GM21447 (cell line): ENCODE data around the gene SLC4A1AP.
"Not testable (repeated sequence)": the region's sequence is repeated elsewhere in the genome, so short reads cannot be mapped to it uniquely, and the experiment has no call there.

Experiments
- ATAC-seq: cut with Tn5 transposase; IDR thresholded peaks from one replicate; pipeline ENCODE4 v1.9.1; 2021; ENCODE audit not compliant: unreplicated experiment

SLC4A1AP gene

DNA sequence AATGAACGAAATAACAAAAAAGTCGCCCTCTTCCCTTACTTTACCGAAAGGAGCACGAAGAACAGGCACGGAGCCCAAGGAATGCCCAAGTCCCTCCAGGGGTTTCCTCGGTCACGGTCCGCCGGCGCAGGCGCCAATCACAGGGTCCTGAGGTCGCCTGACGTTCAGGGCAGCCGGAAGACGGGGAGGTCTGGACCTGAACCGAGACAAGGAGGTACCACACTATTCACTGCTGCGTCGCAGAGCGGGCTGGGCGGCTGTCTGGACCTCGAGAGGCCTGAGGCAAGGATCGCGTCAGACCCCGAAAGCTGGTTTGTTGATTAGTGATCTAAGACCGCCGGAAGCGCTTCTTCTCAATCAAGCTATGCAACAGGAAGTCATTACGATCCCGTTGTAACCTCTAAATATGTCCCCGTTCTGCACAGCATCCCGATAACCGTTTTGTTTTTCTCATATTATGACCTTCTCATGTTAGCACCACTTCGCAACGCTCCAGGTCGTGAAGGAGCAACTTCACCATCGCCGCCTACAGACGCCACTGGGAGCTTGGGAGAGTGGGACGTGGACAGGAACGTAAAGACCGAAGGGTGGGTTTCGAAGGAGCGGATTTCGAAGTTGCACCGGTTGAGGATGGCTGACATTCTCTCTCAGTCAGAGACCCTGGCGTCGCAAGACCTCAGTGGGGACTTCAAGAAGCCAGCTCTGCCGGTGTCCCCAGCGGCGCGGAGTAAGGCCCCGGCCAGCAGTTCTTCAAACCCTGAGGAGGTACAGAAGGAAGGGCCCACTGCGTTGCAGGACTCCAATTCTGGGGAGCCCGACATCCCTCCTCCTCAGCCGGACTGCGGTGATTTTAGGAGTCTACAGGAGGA is at the start of gene SLC4A1AP, which contains the start of gene SUPT7L:
TSS of gene SLC4A1AP (plus strand) at position 605 of the 869 bp plus-strand sequence. CDS start at position 631, 26 bp downstream.
TSS of gene SUPT7L (minus strand) at position 330 of the 869 bp plus-strand sequence. CDS start 1,422 bp downstream, outside the sequence.
- peak; percentile 65 for ATAC-seq

DNA sequence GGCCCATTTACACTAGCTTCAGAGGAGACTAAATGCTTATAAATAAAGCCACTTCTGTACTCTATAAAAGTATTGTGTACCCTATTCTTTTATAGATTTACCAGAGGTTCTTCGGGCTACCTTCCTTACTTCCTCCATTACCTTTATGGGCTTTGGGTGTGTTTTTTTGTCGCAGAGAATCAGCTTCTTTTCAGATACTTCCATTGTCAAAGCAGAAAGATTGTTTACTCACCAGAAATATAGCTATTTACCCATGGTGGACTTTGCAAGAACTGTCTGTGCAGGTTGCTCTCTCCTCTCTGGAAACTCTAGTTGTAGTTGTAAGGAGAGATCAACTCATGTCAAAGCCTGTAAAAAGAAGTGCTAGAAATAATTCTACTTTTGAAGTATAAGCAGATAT is 49.7 kb upstream of the SLC4A1AP start:
- no peak for ATAC-seq

DNA sequence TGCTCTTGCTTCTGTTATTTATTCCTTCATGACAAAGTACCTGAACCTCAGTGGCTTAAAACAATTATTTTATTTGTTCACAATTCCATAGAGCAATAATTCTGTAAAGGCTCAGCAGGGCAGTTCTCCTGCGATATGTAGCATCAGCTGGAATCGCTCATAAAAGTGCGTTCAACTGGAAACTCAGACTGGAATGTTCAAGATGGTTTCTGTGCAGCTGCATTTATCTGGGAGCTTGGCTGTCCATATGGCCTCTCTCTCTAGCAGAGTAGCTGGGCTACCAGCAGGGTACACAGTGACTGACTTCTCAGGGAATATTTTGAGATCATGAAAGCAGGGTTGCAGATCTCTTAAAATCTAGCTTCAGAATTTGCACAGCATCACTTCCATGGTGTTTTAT is 48.4 kb upstream of the SLC4A1AP start:
- no peak for ATAC-seq

GRCh38 chr2:27621524-27621923 is 42.2 kb upstream of the SLC4A1AP start:
- no peak for ATAC-seq

DNA sequence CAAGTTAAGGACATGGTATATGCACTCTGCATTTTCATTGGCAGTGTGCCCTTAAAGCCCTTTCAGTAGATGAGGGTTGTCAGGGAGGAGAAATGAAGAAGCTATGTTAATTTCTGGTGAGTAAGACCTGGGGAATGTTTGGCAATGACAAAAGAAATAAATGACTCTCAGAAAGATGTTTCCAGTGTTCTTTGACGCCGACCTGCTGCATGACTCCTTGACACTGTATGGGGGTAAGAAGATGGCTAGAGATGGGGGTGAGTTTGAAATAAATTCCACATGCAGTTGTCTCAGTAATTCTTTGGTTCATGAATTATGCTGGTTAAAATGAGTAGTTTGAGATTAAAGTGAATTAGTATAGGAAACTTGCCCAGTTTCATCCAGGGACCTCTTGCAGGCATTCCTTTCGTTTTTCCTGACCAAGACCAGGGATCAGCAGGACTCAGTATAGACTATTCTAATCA is 40.7 kb upstream of the SLC4A1AP start:
- no peak for ATAC-seq

DNA sequence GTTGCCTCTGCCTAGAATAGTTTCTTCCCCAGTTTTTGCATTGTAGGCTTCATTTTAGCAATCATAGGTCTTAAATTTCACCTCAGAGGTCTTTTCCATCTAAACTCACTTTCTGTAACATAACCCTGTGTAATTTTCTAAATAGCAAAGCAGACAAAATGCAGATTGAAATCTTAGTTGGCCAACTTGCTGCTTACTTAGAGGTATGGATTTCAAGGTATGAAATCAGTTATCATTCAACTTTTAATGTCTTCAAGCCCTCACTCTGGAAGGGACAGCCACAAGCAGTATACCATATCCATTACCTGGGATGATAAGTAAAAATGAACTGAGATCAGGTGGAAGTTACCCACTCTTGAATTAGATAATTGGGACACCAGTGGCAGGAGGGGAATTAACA is 38.7 kb upstream of the SLC4A1AP start:
- ATAC-seq, result no peak

DNA sequence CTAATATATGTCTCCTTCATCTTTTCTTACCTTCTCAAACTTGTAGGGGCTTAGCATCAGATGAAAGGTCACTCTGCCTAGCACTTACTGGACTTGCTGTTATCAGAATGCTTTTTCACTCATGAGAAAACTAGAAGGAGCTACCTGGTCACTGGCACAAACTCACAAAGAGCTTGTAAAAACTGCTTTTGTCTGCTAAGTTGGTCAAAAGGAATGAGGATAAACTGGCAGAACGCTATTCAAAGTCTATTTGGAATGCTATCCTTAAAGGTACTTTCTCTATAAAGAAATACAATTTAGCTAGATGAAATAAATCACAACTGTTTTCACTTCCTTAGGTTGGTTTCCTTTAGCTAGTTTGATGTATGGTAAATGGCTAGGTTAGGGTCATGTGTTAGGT is 37.4 kb upstream of the SLC4A1AP start:
- not testable (repeated sequence) for ATAC-seq

DNA sequence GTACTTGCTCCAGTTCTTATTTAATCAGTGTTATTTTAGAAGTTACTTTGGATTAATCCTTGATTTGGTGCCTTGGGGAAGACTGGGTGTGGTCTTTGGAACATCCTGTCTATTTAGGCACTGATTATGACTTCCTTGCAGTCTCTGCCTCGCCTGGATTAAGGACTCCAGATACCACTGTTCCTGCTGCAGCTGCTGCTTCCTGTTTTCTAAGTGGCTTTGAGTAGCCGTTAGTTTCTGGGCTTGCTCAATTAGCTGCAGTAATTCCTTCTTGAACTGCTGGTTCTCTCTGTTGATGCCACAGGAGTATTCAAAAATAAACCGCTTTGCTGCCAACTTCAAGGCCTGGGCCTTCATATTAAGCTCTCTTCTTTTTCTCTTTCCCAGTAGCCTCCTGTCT is 36.8 kb upstream of the SLC4A1AP start:
- not testable (repeated sequence) for ATAC-seq

DNA sequence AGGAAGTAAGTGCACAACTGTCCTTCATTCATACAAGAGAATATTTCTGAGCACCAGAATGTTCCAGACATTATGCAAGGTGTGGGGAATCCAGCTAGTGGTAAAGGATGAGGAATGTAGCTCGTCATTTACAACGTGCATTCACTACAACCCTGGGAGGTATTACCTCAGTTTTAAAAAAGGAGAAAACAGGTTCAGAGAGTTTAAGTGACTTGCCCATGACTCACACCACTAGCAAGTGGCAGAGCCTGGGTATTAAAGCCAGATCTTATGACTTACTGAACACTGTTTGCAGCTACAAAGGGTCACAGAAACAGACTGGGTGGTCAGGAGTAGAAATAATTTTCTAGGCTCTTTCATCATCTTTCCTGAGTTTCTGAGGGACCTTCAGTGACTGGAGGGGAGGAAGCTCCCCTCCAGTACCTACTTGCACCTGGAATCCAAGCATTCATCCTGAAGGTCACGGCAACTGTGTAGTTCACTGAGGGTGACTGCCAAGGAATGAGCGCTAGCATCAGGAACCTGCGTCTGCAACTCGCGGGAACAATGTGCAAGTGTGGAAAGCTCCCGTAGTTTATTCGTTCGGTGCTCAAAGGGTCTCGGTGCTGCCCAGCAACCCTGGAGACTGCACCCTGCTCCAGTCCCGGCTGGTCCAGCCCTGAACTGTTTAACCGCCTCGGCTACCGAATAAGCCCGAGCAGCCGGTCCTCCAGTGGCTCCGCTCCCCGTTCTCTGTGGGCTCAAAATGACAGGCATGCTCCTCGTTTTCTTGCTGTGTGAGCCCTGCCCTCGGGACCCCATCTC is 35.5 kb upstream of the SLC4A1AP start:
- no peak for ATAC-seq

- peak; percentile 99 for ATAC-seq
These were observed 34.7 kb upstream of the SLC4A1AP start, which contains the start of the genes CCDC121 and GPN1 for GRCh38 chr2:27628767-27629709. TSS of gene CCDC121 (minus strand) at chr2:27629012. CDS start at chr2:27627799, 1,213 bp downstream. TSS of gene GPN1 (plus strand) at chr2:27629050. CDS start at chr2:27629059, 9 bp downstream.

DNA sequence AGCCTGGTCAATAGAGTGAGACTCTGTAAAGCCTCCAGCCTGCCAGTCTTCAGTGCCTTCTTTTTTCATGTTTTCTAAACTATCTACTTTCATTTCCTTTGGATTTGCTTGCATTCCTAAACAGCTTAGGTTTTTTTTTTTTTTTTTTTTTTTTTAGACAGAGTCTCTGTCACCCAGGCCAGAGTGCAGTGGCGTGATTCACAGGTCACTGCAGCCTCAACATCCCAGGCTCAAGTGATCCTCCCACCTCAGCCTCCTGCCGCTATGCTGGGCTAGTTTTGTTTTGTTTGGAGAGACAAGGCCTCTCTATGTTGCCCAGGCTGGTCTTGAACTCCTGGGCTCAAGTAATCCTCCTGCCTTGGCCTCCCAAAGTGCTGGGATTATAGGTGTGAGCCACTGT is 33.4 kb upstream of the SLC4A1AP start:
- ATAC-seq, result not testable (repeated sequence)

DNA sequence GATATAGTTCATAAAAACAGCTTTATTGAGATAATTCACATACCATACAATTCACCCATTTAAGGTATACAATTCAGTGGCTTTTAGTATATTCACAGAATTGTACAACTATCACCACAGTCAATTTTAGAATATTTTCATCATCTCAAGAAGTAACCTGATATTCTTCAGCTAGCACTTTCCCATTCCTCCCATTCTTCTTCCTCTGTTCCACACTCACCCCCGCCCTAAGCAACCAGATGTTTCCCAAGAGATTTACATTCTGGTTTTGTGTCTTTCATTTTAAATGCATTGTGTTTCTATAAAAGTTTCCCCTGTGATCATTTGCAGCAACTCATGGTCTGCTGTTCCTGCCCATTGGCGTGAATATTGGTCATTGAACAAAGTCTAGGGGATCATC is 29.4 kb upstream of the SLC4A1AP start:
- ATAC-seq, result no peak

DNA sequence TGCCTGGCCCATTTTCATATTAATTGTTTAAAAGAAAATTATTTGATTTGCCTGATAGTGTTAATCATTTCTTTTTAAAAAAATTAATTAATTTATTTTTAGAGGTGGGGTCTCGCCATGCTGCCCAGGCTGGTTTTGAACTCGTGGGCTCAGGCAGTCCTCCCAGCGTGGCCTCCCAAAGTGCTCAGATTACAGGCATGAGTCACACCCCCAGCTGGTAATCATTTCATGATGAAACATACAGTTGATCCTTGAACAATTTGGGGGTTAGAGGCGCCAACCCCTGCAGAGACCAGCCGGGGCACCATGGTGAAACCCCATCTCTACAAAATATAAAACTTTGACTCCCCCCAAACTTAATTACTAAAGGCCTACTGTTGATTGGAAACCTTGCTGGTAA is 26.9 kb upstream of the SLC4A1AP start:
- ATAC-seq, result no peak

GRCh38 chr2:27638037-27638637 is 25.6 kb upstream of the SLC4A1AP start:
- no peak for ATAC-seq

DNA sequence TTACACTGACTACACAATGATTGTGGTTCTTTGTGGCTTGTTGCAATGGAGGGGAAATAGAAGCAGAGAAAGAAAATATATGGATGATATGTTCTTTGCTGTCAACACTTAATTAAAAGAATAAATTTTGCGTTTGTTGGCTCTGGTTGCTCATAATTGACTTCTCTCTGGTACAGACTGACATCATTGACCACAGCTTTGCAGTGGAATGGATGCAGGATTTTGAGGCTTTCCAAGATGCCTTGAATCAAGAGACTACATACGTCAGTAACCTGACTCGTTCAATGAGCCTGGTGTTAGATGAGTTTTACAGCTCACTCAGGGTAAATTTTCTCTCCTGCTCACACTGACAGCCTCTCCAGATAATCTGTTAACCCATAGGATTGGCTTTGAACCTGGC is 25.0 kb upstream of the SLC4A1AP start:
- no peak for ATAC-seq

- ATAC-seq, result no peak
These were observed 22.9 kb upstream of the SLC4A1AP start for GRCh38 chr2:27640722-27641245.

DNA sequence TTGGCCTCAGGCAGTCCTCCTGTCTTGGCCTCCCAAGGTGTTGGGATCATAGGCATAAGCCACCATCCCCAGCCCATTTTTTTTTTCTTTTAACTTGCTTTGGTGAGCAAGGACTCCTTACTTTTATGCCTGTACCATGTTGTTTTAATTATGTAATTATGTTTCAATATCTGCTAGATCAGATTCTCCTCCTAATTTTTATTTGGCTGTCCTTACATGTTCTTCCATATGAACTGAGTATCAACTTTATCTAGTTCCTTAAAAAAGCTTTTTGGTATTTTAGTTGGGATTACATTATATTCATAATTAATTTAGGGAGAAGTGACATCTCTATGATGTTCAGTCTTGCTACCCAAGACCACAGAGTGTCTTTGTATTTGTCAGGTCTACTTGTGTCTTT is 18.5 kb upstream of the SLC4A1AP start:
- no peak for ATAC-seq

GRCh38 chr2:27647289-27647688 is 16.4 kb upstream of the SLC4A1AP start:
- no peak for ATAC-seq

GRCh38 chr2:27647737-27648136 is 16.0 kb upstream of the SLC4A1AP start:
- ATAC-seq, result no peak

- ATAC-seq, result no peak
These were observed 12.6 kb upstream of the SLC4A1AP start for GRCh38 chr2:27651056-27651455.
